Skin of body (tissue), 2 donors: ENCODE measurements around the gene FBXW12. TPM values are rescaled to one million over a fixed set of nuclear protein-coding genes. Genes with fewer than 3 reads are reported as not detected.
"Not testable (repeated sequence)": the region's sequence is repeated elsewhere in the genome, so short reads cannot be mapped to it uniquely, and the experiment has no call there.

Source experiments
- DNase-seq: peaks from one replicate; lab custom pipeline; 2025; lab: John Stamatoyannopoulos, UW
- total RNA-seq: library from RNA; depleted of rRNA; stranded (reverse); fragments of >200 nt; gene quantifications from one replicate; pipeline ENCODE4 v1.2.3, GENCODE V29; 2014

The FBXW12 gene
- not detected for total RNA-seq

- DNase-seq, result no peak
Observed at GRCh38 chr3:48371651-48372376, at the start of gene FBXW12. Gene FBXW12 (plus strand): TSS chr3:48372219. CDS start chr3:48372768, 549 bp downstream.

DNA sequence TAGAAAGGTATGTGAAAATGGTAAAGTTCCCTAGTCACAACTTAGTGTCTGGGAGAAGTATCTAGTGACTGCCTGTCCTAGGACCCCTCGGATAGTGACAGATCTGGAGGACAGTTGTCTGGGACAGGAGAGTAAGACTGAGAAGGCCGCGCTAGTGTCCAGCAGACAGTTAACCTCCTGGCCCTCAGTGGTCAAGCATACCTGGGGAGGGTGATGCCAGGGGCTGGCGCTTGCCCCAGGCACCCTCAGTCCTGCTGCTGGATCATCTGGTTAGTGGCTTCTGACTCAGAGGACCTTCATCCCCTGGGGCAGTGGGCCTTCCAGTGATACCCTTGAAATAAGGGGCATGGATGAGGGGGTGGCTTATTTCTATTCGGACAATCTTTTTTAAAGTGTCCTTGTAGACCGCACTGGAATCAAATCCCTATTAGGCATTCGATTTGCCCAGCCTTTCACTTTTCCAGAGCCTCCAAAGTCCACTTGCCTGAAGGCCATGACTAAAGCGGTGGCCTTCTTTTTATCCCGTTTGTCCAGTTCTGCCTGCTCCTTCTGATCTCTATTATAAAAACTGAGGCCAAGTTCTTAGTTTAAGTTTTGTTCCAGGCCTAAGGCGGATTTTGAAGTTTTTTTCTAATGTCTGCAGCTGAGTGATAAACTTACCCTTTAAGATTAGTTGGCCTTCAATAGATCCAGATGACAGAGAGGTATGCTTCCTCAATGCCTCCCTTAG, 40.1 kb upstream of the FBXW12 start:
- not testable (repeated sequence) for DNase-seq

GRCh38 chr3:48333346-48334245, 38.4 kb upstream of the FBXW12 start, which contains the start of gene SPINK8:
Gene SPINK8 (minus strand): TSS chr3:48333661. CDS start chr3:48328341, 5,320 bp downstream.
- not testable (repeated sequence) for DNase-seq

GRCh38 chr3:48334605-48335004, 37.4 kb upstream of the FBXW12 start:
- DNase-seq, result no peak

- not testable (repeated sequence) for DNase-seq
Observed at GRCh38 chr3:48335286-48335685, 36.7 kb upstream of the FBXW12 start.

GRCh38 chr3:48337536-48337935, 34.5 kb upstream of the FBXW12 start:
- DNase-seq, result not testable (repeated sequence)

DNA sequence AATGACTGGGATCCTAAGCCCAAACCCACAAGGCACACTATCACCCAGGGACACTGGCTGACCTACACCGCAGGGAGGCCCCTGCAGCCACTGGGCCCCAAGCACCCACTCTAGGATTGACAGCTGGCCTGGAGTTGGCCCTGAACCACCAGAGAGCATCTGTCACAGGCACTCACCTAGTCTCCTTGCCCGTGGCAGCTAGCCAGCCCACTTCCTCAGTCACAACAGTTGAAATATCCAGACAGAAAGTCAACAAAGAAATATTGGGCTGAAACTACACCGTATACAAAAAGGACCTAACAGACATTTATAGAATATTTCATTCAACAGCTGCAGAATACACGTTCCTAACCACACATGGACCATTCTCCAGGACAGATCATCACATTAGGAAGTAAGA, 33.4 kb upstream of the FBXW12 start:
- no peak for DNase-seq

DNA sequence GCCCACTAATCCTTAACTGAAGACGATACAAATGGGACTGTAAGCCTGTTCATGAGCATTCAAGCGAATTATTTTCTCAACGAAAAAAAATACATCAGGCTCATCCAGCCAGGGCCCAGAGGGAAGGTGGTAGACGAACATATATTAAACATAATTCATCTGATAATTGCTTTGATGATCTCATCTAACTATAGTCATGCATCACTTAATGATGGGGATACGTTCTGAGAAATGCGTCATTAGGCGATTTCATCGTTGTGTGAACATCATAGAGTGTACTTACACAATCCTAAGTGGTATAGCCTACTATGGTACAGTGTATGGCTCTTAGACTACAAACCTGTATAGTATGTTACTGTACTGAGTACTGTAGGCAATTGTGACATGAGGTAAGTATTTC, 28.6 kb upstream of the FBXW12 start:
- DNase-seq, result no peak

- DNase-seq, result no peak
Observed at GRCh38 chr3:48344867-48345507, 27.0 kb upstream of the FBXW12 start.

DNA sequence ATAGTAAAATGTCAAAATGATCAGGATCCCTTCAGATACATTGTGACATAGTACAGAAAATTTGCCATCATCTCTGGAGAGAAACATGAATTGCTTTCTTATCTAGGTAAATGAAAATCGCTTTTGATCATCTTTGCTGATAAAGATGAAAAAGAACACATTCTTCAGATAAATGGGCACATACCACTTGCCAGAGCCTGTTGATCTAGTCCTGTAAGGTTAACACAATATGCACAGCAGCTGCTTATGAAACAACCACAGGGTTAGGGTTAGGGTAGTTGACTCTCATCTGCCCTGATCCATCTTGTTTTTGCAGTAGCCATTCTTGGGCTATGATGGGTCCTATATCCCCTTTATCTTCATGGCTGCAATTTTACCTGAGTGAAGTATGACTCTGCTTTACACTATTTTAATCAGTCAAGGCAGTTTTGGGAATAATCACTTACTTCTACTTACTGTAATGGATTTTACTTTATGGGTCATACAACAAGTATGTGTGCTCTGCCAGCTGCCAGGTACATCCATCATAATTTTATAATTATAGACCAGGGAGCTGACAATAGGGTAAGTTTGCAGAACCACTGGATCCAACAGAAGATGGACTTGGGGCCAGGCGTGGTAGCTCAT, 26.0 kb upstream of the FBXW12 start:
- DNase-seq, result no peak

DNA sequence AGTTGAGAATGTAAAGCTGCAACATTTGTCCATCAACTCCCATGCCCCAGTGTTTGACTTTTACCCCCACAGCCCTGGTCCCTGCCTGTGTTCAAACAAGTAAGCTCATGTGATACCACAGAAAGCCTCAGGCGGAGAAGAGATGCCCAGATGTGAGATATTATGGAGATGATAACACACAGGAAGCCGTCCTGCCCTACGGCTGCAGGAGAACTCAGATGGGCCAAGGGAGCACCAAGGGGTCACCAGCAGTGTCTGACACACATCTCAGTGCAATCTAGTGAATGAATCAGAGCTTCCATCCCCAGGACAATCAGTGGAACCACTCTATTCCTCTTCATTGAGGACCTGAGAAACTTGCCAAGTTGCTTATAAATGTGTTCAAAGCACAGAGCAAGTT, 24.5 kb upstream of the FBXW12 start:
- DNase-seq, result no peak

DNA sequence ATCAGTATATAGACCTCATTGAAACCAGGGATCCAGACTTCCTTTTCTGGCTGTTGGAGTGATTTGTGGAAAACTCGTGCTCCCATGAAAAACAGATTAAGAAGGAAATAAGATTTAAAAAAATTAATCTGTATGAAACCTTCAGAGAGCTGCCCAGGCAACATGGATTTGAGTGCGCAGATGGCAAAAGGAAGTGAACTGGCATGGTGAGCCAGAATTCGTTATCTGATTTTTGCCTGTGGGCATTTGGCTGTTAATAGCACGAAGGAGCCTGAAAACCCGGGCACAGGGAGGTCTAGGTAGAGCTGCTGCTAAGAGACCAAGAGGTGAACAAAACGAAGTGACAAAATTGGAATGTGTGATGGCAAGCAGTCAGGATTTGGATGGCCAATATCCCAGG, 19.5 kb upstream of the FBXW12 start:
- DNase-seq, result no peak

DNA sequence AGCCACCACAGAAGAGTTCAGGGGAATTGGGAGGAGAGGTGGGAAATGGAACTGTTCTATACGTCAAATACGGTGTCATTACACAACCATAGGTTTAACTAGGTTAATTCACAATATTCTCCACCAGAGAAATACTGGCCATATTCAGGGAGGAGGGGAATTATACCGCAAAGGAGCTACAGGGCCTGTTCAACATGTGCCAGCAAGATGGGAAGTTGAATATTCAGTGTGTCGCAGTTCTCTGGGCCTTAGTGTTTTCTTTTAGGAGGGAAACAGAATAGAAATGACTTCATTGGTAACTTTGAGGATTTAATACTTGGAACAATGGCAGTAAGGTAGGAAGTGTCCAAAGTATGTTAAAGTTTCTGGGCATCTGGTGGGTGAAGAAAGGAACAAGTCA, 18.0 kb upstream of the FBXW12 start:
- no peak for DNase-seq

GRCh38 chr3:48356419-48356818, 15.6 kb upstream of the FBXW12 start:
- no peak for DNase-seq

DNA sequence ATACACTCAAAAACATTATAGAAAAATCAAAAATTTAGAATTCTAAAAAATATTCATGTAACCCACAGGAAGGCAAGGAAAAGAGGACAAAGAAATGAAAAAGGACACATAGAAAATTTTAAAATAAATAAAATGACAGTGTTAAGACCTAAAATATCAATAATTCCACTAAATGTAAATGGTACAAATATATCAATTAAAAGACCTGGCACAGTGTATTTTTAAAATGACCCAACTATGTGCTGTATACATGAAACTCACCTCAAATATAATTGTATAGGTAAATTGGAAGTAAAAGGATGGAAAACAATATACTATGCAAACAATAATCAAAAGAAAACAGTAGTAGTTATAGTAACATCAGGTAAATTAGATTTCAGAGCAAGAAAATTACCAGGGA, 10.1 kb upstream of the FBXW12 start:
- no peak for DNase-seq

DNA sequence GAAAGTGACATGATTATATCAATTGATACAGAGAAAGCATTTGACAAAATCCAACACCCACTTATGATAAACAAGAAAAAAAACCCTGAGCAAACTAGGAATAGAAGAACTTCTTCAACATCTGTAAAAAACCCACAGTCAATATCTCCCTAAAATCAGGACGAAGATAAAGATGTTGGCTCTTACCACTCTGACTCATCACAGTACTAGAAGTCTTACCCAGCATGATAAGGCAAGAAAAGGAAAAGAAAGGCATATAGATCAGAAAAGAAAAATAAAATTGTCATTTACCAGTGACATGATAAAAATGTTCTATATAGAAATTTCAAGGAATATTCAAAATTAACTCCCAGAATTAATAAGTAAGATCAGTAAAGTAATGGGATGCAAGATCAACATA, 7.2 kb upstream of the FBXW12 start:
- no peak for DNase-seq

DNA sequence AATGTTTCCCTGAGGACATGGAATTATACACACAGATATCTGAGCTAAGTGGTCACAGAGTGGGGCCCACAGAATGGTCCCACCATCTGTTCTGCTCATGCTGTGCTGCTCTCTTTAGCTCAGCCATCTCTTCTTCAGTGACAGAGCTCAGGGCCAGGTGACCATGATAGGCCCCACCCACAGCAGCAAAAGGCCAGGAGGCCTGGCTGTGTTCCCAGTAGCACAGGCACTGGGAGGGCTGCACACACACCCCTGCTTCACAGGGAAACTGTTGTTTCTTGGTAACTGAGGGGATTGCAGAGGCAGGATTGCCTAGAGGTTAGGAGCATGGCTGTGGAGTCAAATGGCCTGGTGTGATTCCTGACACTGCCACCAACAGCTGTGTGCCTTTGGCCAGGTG, 4.8 kb upstream of the FBXW12 start:
- no peak for DNase-seq

- no peak for DNase-seq
Observed at GRCh38 chr3:48369693-48370332, 2.2 kb upstream of the FBXW12 start.

- no peak for DNase-seq
Observed at GRCh38 chr3:48370333-48370713, 1.7 kb upstream of the FBXW12 start.

- DNase-seq, result no peak
Observed at GRCh38 chr3:48372377-48372770, 355 bp downstream of the FBXW12 start.
